ENCODE results near the gene WNK2.

DNA sequence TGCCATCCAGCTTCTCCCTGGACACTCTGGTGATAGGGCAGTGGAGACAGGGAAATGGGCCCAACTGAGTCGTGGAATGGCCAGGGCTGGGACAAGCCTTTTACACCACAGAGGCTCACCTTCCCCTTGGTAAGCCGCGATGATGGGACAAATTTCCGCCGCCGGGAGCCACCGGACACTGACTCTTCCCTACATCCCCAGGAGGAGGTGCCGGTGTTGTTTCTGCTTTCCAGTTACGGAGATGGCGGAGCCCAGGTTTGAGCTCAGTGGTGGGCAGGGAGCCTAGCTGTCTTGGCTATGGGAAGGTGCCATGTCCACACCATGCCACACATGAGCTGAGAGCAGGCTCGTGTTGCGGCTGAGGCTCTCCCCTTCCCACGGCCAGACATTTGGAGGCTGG lies 19.9 kb upstream of the WNK2 start:
- TF ChIP-seq CTCF (IDR thresholded peaks at IDR 0.05) (no peak), POLR2A (IDR thresholded peaks at IDR 0.05) (no peak)

Measured in adrenal gland (tissue), 5 donors.